Epithelial cell of alveolus of lung (primary cell): ENCODE measurements around the gene GJE1. TPM values are rescaled to one million over a fixed set of nuclear protein-coding genes. Genes with fewer than 3 reads are reported as not detected.

Source experiments
- total RNA-seq: library from RNA; depleted of rRNA; stranded (reverse); fragments of >200 nt; gene quantifications from 2 replicates; pipeline ENCODE4 v1.2.1, GENCODE V29; 2015

Gene GJE1
- not detected in 2 replicates for total RNA-seq

GRCh38 chr6:142132625-142133024 is at the start of gene GJE1:
GJE1 (plus strand) TSS chr6:142132925; CDS start chr6:142133159, 234 bp downstream.

GRCh38 chr6:142146828-142147662 is 14.3 kb downstream of the GJE1 start, which contains the start of the genes NMBR and VTA1:
NMBR (minus strand) TSS chr6:142147122; CDS start chr6:142088658, 58,464 bp downstream.
VTA1 (plus strand) TSS chr6:142147263; CDS start chr6:142147288, 25 bp downstream.

Other genes starting within 250 kb of the GJE1 start
- gene NMBR, start 14.2 kb downstream of the GJE1 start, total RNA-seq, result not detected in 2 replicates
- gene VTA1, start 14.3 kb downstream of the GJE1 start, total RNA-seq, result 51.2 and 58.0 TPM in 2 replicates
- 12.7 and 13.4 TPM in 2 replicates for gene ADGRG6, start 169.1 kb downstream of the GJE1 start, total RNA-seq